K562 (cell line): ENCODE results near the gene UBE2QL1. TPM values are rescaled to one million over a fixed set of nuclear protein-coding genes. Genes with fewer than 3 reads are reported as not detected.

Experiments
- ATAC-seq: fragments of 200-7000 bp; cut with Tn5 transposase; 3 replicates; pipeline ENCODE4 v1.9.1; 2020; ENCODE audit warnings: moderate library complexity
- BruUV-seq: library from RNA; stranded (reverse); fragments of 400-500 nt; replicated peaks from 2 replicates; lab custom pipeline; 2021; lab: Mats Ljungman, UMichigan
- CTCF ChIA-PET: fragments of 300-600 bp; formaldehyde crosslinking; extraction: SDS; loops from one replicate; lab custom pipeline; 2021; ENCODE audit warnings: low intra/inter-chr PET ratio; lab: Yijun Ruan, JAX
- POLR2A ChIA-PET: fragments of 300-600, 350-650 bp; sonication (Branson Sonifier 250); formaldehyde crosslinking; extraction: SDS; loops from one replicate; lab custom pipeline; 2021; ENCODE audit warnings: antibody characterized with exemption, inconsistent platforms; lab: Yijun Ruan, JAX
- DNase-seq, 4 experiments: peaks; one replicate each; pipeline versions ENCODE4 v3.0.0 to v3.0.0-alpha.2; 2011 to 2018; ENCODE audit warnings: low spot score in 3 of 4, mixed read lengths in 3 of 4; ENCODE audit errors: extremely low read depth in 1 of 4
- FAIRE-seq: peaks from 2 replicates; lab custom pipeline; 2011; peaks lifted over from hg19 to GRCh38; lab: Jason Lieb, UNC
- H2AFZ ChIP-seq: 2 replicates; pipeline ENCODE4 v1.6.0; 2011; ENCODE audit warnings: low read depth, low read length, control low read depth, inconsistent platforms
- H3K27ac ChIP-seq: fragments of 200-600 bp; 3 replicates; pipeline ENCODE4 v1.8.0; 2011; ENCODE audit warnings: low read depth, mild to moderate bottlenecking, control low read depth, inconsistent platforms, low read length, moderate library complexity, mixed read lengths; ENCODE audit errors: extremely low read depth
- H3K27me3 ChIP-seq, 2 experiments: fragments of 300-600 bp in 1 of 2; 2 replicates in 1 of 2; 3 replicates in 1 of 2; pipeline versions ENCODE4 v1.6.0 to v1.8.0; 2011; ENCODE audit warnings: inconsistent platforms in 2 of 2, low read length in 2 of 2, mild to moderate bottlenecking in 1 of 2, mixed read lengths in 1 of 2, moderate library complexity in 1 of 2; ENCODE audit not compliant: control insufficient read depth in 2 of 2, insufficient read depth in 2 of 2
- H3K36me3 ChIP-seq: fragments of 300-600 bp; 3 replicates; pipeline ENCODE4 v1.8.0; 2011; ENCODE audit warnings: mild to moderate bottlenecking, low read length, inconsistent platforms; ENCODE audit not compliant: control insufficient read depth, insufficient read depth
- H3K4me1 ChIP-seq, 2 experiments: fragments of 200-600 bp in 1 of 2; replicated peaks in 1 of 2; 2 replicates in 1 of 2; 3 replicates in 1 of 2; pipeline versions ENCODE4 v1.5.1 to v1.8.0; 2011; ENCODE audit warnings: inconsistent platforms in 2 of 2, low read length in 2 of 2, mild to moderate bottlenecking in 1 of 2, mixed read lengths in 1 of 2, moderate library complexity in 1 of 2; ENCODE audit not compliant: control insufficient read depth in 2 of 2, insufficient read depth in 2 of 2
- H3K4me2 ChIP-seq: 2 replicates; pipeline ENCODE4 v1.6.1; 2011; ENCODE audit warnings: low read length, control low read depth, inconsistent platforms, mixed read lengths; ENCODE audit not compliant: insufficient read depth
- H3K4me3 ChIP-seq: fragments of 200-600 bp; sonication (generic), shearing (Covaris generic); 2 replicates; pipeline ENCODE4 v1.5.1; 2016; ENCODE audit warnings: control low read depth, inconsistent platforms
- H3K79me2 ChIP-seq: fragments of 200-600 bp; 3 replicates; pipeline ENCODE4 v1.8.0; 2011; ENCODE audit warnings: low read length, inconsistent platforms; ENCODE audit not compliant: control insufficient read depth, insufficient read depth
- H3K9ac ChIP-seq, 2 experiments: 2 replicates each; pipeline versions ENCODE4 v1.6.0 to v1.6.1; 2011; ENCODE audit warnings: low read depth in 2 of 2, low read length in 2 of 2, control low read depth in 1 of 2, inconsistent platforms in 1 of 2, mild to moderate bottlenecking in 1 of 2, mixed read lengths in 1 of 2; ENCODE audit not compliant: insufficient read depth in 1 of 2
- H3K9me1 ChIP-seq: one replicate; pipeline ENCODE4 v1.6.0; 2011; ENCODE audit warnings: inconsistent platforms, mild to moderate bottlenecking, low read length, moderate library complexity; ENCODE audit not compliant: control insufficient read depth, insufficient read depth
- H3K9me3 ChIP-seq: replicated peaks from 2 replicates; pipeline ENCODE4 v1.5.1; 2011; ENCODE audit warnings: low read depth, low read length, inconsistent platforms; ENCODE audit not compliant: control insufficient read depth, insufficient read depth
- H4K20me1 ChIP-seq: replicated peaks from 2 replicates; pipeline ENCODE4 v1.6.1; 2011; ENCODE audit warnings: low read length, inconsistent platforms, mixed read lengths; ENCODE audit not compliant: control insufficient read depth, insufficient read depth
- CBX8 ChIP-seq: fragments of 200-600 bp; sonication (generic); IDR thresholded peaks from 2 replicates; pipeline ENCODE4 v1.6.1; 2012; ENCODE audit warnings: borderline replicate concordance, mixed run types, low read depth, mild to moderate bottlenecking, moderate library complexity, mixed read lengths, low read length, control low read depth, inconsistent platforms; ENCODE audit not compliant: poor library complexity, severe bottlenecking; ENCODE audit errors: extremely low read depth
- ILF3 ChIP-seq: fragments of 450-650 bp; IDR thresholded peaks from 2 replicates; pipeline ENCODE4 v1.6.1; 2018; ENCODE audit warnings: antibody characterized with exemption, mild to moderate bottlenecking, moderate library complexity, borderline replicate concordance
- NFE2 ChIP-seq: IDR thresholded peaks from 2 replicates; pipeline ENCODE4 v1.6.1; 2014; ENCODE audit warnings: antibody characterized with exemption, low read depth
- U2AF2 ChIP-seq: fragments of 200-400 bp; formaldehyde crosslinking; optimal IDR thresholded peaks from 2 replicates; pipeline ENCODE3; 2017; ENCODE audit warnings: low read depth, mild to moderate bottlenecking, low read length
- ZFP1 ChIP-seq: fragments of 450-650 bp; formaldehyde crosslinking; IDR thresholded peaks from 2 replicates; pipeline ENCODE4 v1.4.0; 2020; ENCODE audit warnings: mild to moderate bottlenecking, mixed read lengths
- ZNF76 ChIP-seq: fragments of 250-450 bp; sonication (Bioruptor Pico); IDR thresholded peaks from 2 replicates; pipeline ENCODE4 v1.4.0; 2020; ENCODE audit warnings: mild to moderate bottlenecking, moderate library complexity, borderline replicate concordance
- WGBS: fragments of 100-300 bp; shearing (Covaris generic); methylation state at CpG from one replicate; pipeline ENCODE4 v1.1.6; 2016; ENCODE audit warnings: low coverage, mixed read lengths; ENCODE audit not compliant: insufficient coverage; ENCODE audit errors: missing lambda C conversion rate; 5-methylcytosine and 5-hydroxymethylcytosine counted together
- in situ Hi-C: fragments of 300-500 bp; cut with MboI; formaldehyde crosslinking; loops from 4 replicates; pipeline ENCODE4 v1.15.0; 2018; ENCODE audit warnings: inconsistent platforms, mixed read lengths
- intact Hi-C: fragments of 100-400 bp; cut with micrococcal nuclease; formaldehyde crosslinking; loops from 2 replicates; pipeline ENCODE4 v1.14.2; 2022
- polyA plus RNA-seq, 8 experiments: library from polyadenylated mRNA; depleted of rRNA in 4 of 8; stranded (reverse) in 5 of 8; unstranded in 3 of 8; fragments of >200 nt; fragmentation: Nextera tagmentation in 2 of 8; fragmentation: Illumina TruSeq in 1 of 8; extraction: Ambion mirVana in 2 of 8; extraction: Trizol in 1 of 8; gene quantifications; 2 replicates each; pipeline versions ENCODE4 v1.2.1 to v1.2.3, GENCODE V29; 2011 to 2014; ENCODE audit warnings: inconsistent platforms in 1 of 8, missing spikeins in 1 of 8
- total RNA-seq, 7 experiments: library from RNA; depleted of rRNA in 6 of 7; stranded (reverse); fragments of >200 nt in 6 of 7; fragmentation: Illumina TruSeq in 2 of 7; extraction: Trizol in 2 of 7; gene quantifications; 2 replicates each; pipeline versions ENCODE4 v1.2.1 to v1.2.3, GENCODE V29; 2011 to 2021; ENCODE audit warnings: low replicate concordance in 1 of 7
- TF ChIP-seq, protein P1 (sequence below): fragments of 250-450 bp; sonication (Bioruptor Pico); IDR thresholded peaks from 2 replicates; pipeline ENCODE4 v1.6.1; 2021; ENCODE audit warnings: mild to moderate bottlenecking
- TF ChIP-seq, protein P2 (sequence below): sonication (generic); formaldehyde crosslinking; IDR thresholded peaks from 2 replicates; pipeline ENCODE4 v1.5.0; 2020; ENCODE audit warnings: missing genetic modification reagents
- TF ChIP-seq, protein P3 (sequence below): fragments of 450-650 bp; IDR thresholded peaks from 2 replicates; pipeline ENCODE4 v1.6.1; 2016; ENCODE audit warnings: missing biosample characterization, missing genetic modification characterization

Gene UBE2QL1
- total and polyA plus RNA-seq, 9 of the 15 experiments (the other 6 are each of a cell fraction or from before 2014, with no cell fraction given): not detected

DNA sequence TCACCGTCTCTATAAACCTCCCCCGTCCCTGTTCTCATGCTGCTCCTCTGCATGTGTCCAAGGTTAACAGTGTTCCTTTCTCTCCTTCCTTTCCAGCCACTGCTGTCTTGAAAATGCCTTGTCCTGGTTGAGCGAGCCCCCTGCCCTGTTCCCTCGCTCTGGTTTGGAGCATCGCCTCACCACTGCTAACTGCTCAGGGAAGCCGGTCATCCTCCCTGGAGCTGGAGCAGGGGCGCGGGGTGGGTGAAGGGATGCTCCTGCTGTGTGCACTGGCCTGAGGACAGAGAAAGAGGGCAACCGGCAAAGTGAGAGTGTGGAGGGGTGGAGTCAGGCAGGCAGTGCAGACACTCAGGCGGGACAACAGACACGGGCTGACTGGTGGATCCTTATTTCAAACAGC is 19.4 kb downstream of the UBE2QL1 start:
- DNase-seq (no peak), ATAC-seq (no peak), FAIRE-seq (no peak)
- intact Hi-C loops: no loop called here
- Histone ChIP-seq H3K9me3 (no peaks in the 10 kb centered on the region), H3K9ac (no peak overlapping the region), H3K36me3 (no peaks in the 10 kb centered on the region), H3K4me3 (no peak overlapping the region), H3K27ac (no peak overlapping the region), H3K4me1 (no peaks in the 10 kb centered on the region), H4K20me1 (no peaks in the 10 kb centered on the region), H3K9me1 (no peaks in the 10 kb centered on the region), H3K79me2 (no peaks in the 10 kb centered on the region), H3K4me2 (no peak overlapping the region), H3K27me3 (peaks cover 38 to 67% of the 10 kb centered on the region in 2 experiments), H2AFZ (no peak overlapping the region)
- ChIA-PET POLR2A (interaction anchor here (0.6 kb wide), 1 partner anchor 35 kb away, joined by 5 read pairs; no protein-coding TSS in a partner anchor), CTCF (no interaction called here)
- in situ Hi-C loops: no loop called here
- under 1% methylated on average over 11 of the region's 11 CpGs for WGBS
- no TSS peak for BruUV-seq
- TF ChIP-seq, protein P1, sequence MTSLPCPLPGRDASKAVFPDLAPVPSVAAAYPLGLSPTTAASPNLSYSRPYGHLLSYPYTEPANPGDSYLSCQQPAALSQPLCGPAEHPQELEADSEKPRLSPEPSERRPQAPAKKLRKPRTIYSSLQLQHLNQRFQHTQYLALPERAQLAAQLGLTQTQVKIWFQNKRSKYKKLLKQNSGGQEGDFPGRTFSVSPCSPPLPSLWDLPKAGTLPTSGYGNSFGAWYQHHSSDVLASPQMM (CRISPR knock-in tag): no peak
- TF ChIP-seq ZNF76 (CRISPR knock-in tag): no peak
- TF ChIP-seq ILF3: no peak
- no peak for TF ChIP-seq NFE2
- no peak for TF ChIP-seq U2AF2
- no peak for TF ChIP-seq CBX8
- TF ChIP-seq, protein P2, sequence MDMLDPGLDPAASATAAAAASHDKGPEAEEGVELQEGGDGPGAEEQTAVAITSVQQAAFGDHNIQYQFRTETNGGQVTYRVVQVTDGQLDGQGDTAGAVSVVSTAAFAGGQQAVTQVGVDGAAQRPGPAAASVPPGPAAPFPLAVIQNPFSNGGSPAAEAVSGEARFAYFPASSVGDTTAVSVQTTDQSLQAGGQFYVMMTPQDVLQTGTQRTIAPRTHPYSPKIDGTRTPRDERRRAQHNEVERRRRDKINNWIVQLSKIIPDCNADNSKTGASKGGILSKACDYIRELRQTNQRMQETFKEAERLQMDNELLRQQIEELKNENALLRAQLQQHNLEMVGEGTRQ (CRISPR knock-in tag): no peak
- no peak for TF ChIP-seq ZFP1
- TF ChIP-seq, protein P3, sequence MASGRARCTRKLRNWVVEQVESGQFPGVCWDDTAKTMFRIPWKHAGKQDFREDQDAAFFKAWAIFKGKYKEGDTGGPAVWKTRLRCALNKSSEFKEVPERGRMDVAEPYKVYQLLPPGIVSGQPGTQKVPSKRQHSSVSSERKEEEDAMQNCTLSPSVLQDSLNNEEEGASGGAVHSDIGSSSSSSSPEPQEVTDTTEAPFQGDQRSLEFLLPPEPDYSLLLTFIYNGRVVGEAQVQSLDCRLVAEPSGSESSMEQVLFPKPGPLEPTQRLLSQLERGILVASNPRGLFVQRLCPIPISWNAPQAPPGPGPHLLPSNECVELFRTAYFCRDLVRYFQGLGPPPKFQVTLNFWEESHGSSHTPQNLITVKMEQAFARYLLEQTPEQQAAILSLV (tag): no peak
